Pulmonary artery endothelial cell (primary cell): ENCODE measurements around the gene ZNF263. TPM values are rescaled to one million over a fixed set of nuclear protein-coding genes. Genes with fewer than 3 reads are reported as not detected.
"Not testable (repeated sequence)": the region's sequence is repeated elsewhere in the genome, so short reads cannot be mapped to it uniquely, and the experiment has no call there.

Experiments used
- DNase-seq: peaks from one replicate; pipeline ENCODE4 v3.0.0-alpha.2; 2011; ENCODE audit warnings: low read depth, low spot score
- total RNA-seq: library from RNA; depleted of rRNA; stranded (reverse); fragments of >200 nt; gene quantifications from 2 replicates; pipeline ENCODE4 v1.2.3, GENCODE V29; 2014

Gene ZNF263
- total RNA-seq, 1 donor from 2014 or later = 52.1 TPM

GRCh38 chr16:3266873-3267537 is 16.3 kb upstream of the ZNF263 start:
- DNase-seq = peak; percentile 26

- no peak for DNase-seq
These were observed 15.0 kb upstream of the ZNF263 start for GRCh38 chr16:3268294-3268693.

GRCh38 chr16:3270718-3271117 is 12.6 kb upstream of the ZNF263 start:
- DNase-seq = not testable (repeated sequence)

- DNase-seq = not testable (repeated sequence)
These were observed 12.0 kb upstream of the ZNF263 start for GRCh38 chr16:3271281-3271680.

- DNase-seq = no peak
These were observed 8.8 kb upstream of the ZNF263 start for GRCh38 chr16:3274490-3274889.

GRCh38 chr16:3274947-3275346 is 8.3 kb upstream of the ZNF263 start:
- DNase-seq = no peak

- DNase-seq = no peak
These were observed 6.6 kb upstream of the ZNF263 start for GRCh38 chr16:3276679-3277078.

GRCh38 chr16:3281222-3281820 is 2.0 kb upstream of the ZNF263 start:
- no peak for DNase-seq

GRCh38 chr16:3282103-3282729 is 1.1 kb upstream of the ZNF263 start:
- no peak for DNase-seq

- DNase-seq = no peak
These were observed 504 bp downstream of the ZNF263 start for GRCh38 chr16:3283543-3284447.

GRCh38 chr16:3285131-3285530 is 1.8 kb downstream of the ZNF263 start:
- no peak for DNase-seq

- DNase-seq = no peak
These were observed 6.8 kb downstream of the ZNF263 start for GRCh38 chr16:3289998-3290673.

GRCh38 chr16:3292604-3293003 is 9.3 kb downstream of the ZNF263 start:
- DNase-seq = no peak

- no peak for DNase-seq
These were observed 11.9 kb downstream of the ZNF263 start for GRCh38 chr16:3295209-3295608.

GRCh38 chr16:3295783-3296182 is 12.5 kb downstream of the ZNF263 start:
- DNase-seq = no peak

GRCh38 chr16:3304370-3304769 is 21.1 kb downstream of the ZNF263 start:
- DNase-seq = no peak

GRCh38 chr16:3305109-3306068 is 22.1 kb downstream of the ZNF263 start, which contains the start of the genes TIGD7 and ZNF75A:
TSS of gene TIGD7 (minus strand) at chr16:3305430. CDS start at chr16:3300614, 4,816 bp downstream.
TSS of gene ZNF75A (plus strand) at chr16:3305497. CDS start at chr16:3308429, 2,932 bp downstream.
- DNase-seq = peak; percentile 80

GRCh38 chr16:3306078-3306477 is 22.8 kb downstream of the ZNF263 start:
- no peak for DNase-seq

- no peak for DNase-seq
These were observed 28.2 kb downstream of the ZNF263 start for GRCh38 chr16:3311496-3311895.
